GM21390 (cell line): Measurements from ENCODE around the gene ZCCHC7.
"Not testable (repeated sequence)": the region's sequence is repeated elsewhere in the genome, so short reads cannot be mapped to it uniquely, and the experiment has no call there.

Experiments
- ATAC-seq: cut with Tn5 transposase; IDR thresholded peaks from one replicate; pipeline ENCODE4 v1.9.1; 2021; ENCODE audit not compliant: unreplicated experiment

ZCCHC7 gene

DNA sequence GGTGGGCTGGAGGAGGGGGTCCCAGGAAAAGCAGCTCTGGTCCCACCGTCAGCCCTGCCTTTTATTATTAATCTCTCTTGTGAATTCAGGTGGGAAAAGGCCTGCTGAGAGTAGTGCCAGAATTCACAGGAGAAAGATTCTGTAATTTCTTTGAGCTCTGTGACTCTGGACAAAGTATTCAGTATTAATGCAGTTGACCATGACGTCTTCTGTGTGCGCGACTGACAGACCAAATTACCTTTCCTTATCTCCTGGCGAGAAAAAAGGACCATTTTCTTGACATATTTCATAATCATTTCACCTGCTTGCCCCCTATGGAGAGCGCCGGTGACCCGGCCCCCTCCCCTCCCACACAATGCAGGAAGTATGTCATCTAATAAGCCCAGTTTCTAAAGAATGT, 275.3 kb downstream of the ZCCHC7 start:
- no peak for ATAC-seq

DNA sequence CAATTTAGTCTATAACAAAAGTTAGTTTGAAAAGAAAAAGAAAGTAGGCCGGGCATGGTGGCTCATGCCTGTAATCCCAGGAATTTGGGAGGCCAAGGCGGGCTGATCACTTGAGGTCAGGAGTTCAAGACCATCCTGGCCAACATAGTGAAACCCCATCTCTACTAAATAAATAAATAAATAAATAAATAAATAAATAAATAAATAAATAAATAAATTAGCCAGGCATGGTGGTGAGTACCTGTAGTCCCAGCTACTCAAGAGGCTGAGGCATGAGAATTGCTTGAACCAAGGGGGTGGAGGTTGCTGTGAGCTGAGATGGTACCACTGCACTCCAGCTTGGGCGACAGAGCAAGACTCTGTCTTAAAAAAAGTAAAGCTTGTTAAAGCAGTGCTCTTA, 277.6 kb downstream of the ZCCHC7 start:
- not testable (repeated sequence) for ATAC-seq

DNA sequence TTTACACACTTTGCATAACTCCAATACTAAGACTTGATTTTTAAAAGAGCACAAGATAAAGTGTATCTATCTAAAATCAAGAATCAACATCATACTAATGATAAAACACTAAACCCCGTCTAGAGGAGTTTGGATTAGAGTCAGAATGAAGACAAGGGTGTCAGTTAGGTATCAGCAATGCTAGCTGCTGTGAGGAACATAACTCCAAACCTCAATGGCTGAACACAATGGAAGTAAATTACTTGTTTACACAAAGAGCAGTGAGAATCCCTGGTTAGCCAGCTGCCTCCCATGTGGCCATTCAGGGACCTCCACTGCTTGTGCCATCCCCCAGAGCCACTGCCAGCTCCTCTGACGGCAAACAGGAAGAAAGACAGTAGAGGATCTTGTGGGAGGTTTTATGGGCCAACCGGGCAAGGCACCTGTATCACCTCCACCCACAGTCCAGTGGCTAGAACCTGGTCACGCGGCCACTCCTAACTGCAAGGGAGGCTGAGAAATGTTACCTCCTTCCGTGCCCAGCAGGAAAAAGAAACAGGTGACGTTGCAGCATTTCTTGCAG, 278.2 kb downstream of the ZCCHC7 start:
- no peak for ATAC-seq

DNA sequence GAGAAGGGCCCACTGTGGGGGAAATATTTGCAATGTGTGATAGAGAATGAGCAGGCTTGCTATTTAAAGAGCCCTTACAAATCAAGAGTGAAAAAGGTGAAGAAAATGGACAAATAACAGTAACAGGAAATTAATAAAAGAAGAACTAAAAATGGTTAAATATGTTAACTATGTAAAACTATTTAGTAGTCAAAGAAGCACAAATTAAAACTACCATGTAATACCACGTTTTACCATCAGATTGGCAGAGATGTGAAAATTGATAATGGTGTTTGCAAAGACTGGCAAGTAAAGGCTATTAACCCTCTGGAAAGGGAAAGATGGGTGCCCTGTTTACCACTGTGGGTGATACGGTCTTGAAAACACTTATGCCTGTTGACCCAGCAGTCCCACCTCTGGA, 279.0 kb downstream of the ZCCHC7 start:
- ATAC-seq, result no peak

DNA sequence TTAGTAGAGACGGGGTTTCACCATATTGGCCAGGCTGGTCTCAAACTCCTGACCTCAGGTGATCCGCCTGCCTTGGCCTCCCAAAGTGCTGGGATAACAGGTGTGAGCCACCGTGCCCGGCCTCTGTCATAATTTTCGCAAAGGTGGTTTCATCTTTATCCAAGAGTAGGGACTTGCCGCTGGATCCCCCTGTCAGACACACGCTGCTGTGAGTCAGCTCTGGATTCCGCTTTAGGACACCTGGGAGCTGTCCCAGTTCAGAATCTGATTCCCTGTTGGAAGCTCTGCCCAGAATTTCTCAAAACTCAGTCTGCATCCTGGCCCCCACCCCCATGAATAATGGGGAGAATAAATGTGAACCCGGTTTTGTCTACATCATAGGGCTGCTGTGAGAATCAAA, 284.2 kb downstream of the ZCCHC7 start:
- no peak for ATAC-seq

DNA sequence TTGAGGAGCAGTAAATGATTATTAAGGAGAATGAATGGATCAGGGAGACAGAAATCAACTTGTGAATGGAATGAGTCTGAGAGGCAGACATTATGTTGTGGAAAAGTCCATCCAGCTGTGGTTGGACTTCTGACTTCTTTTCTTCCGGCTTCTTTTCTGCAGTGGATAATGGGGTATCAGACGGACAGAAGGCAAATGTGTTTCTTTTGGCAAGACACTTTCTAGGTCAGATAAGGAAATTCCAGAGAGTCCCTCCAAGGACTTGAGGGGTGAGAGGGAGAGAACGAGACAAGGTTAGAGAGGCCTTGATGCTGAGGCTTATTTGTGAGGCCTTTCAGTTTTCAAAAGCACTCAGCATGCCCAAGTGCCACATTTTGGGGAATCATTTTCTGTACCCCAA, 285.0 kb downstream of the ZCCHC7 start:
- no peak for ATAC-seq

DNA sequence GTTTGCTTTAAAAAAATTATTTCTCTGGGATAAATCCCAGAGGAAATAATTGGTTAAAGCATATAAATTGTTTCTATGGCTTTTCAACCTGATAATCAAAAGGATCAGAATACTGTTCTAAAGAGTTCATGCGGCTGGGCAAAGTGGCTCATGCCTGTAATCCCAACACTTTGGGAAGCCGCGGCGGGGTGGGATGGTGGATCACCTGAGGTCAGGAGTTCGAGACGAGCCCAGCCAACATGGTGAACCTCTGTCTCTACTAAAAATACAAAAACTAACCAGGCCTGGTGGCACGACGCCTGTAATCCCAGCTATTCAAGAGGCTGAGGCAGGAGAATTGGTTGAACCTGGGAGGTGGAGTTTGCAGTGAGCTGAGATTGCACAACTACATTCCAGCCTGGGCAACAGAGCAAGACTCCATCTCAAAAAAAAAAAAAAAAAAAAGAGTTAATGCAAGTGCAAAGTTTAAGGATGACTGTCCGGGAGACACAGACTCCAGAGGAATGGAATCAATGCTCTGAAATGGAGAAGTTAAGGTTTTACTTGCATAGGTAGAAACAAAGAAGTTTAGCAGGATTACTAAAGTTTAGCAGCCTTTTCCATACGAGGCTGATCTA, 285.5 kb downstream of the ZCCHC7 start:
- ATAC-seq, result no peak

- ATAC-seq, result no peak
Measured at GRCh38 chr9:37406603-37407401, 286.4 kb downstream of the ZCCHC7 start.

- ATAC-seq, result no peak
Measured at GRCh38 chr9:37407468-37407867, 287.1 kb downstream of the ZCCHC7 start.
